ENCODE data around the gene PRKCE.
"Not testable (repeated sequence)": the region's sequence is repeated elsewhere in the genome, so short reads cannot be mapped to it uniquely, and the experiment has no call there.

The PRKCE gene

GRCh38 chr2:45852450-45853150 lies 201.1 kb downstream of the PRKCE start:
- DNase-seq = no peak
- H3K27me3 ChIP-seq = no peaks in the 10 kb centered on the region
- H3K27ac ChIP-seq = no peak overlapping the region
- TF ChIP-seq CTCF (IDR thresholded peaks at IDR 0.05) = no peak
- no peak overlapping the region for H3K4me3 ChIP-seq
- H3K4me1 ChIP-seq = no peaks in the 10 kb centered on the region
- intact Hi-C loops (cut with DNase I; ENCODE audit: low total_unique reads) = no loop called here
- no peaks in the 10 kb centered on the region for H3K9me3 ChIP-seq
- H3K36me3 ChIP-seq = no peaks in the 10 kb centered on the region

- peaks cover 0 to 6% (median 4%) of the 10 kb centered on the region in 4 donors for H3K4me1 ChIP-seq
- intact Hi-C loops (cut with DNase I; ENCODE audit: low total_unique reads) = no loop called here
- no peak overlapping the region for H3K4me3 ChIP-seq
- TF ChIP-seq CTCF (IDR thresholded peaks at IDR 0.05) = no peak
- no peak for DNase-seq
- no peaks in the 10 kb centered on the region for H3K9me3 ChIP-seq
- H3K27me3 ChIP-seq = no peaks in the 10 kb centered on the region
- H3K36me3 ChIP-seq = no peaks in the 10 kb centered on the region
- no peak overlapping the region for H3K27ac ChIP-seq
These were observed 203.9 kb downstream of the PRKCE start for GRCh38 chr2:45855374-45855773.

- H3K36me3 ChIP-seq = no peaks in the 10 kb centered on the region
- no peaks in the 10 kb centered on the region for H3K27me3 ChIP-seq
- no peaks in the 10 kb centered on the region for H3K9me3 ChIP-seq
- intact Hi-C loops (cut with DNase I; ENCODE audit: low total_unique reads) = no loop called here
- DNase-seq = no peak
- H3K4me1 ChIP-seq = peaks cover 0 to 16% (median 12%) of the 10 kb centered on the region in 4 donors
- H3K27ac ChIP-seq = no peak overlapping the region
- H3K4me3 ChIP-seq = no peak overlapping the region
- no peak for TF ChIP-seq CTCF (IDR thresholded peaks at IDR 0.05)
These were observed 205.2 kb downstream of the PRKCE start for GRCh38 chr2:45856391-45857274.

- Histone ChIP-seq H3K4me1 (peaks cover 0 to 16% (median 12%) of the 10 kb centered on the region in 4 donors), H3K9me3 (no peaks in the 10 kb centered on the region), H3K27me3 (no peaks in the 10 kb centered on the region), H3K36me3 (no peaks in the 10 kb centered on the region), H3K4me3 (no peak overlapping the region), H3K27ac (no peak overlapping the region)
- no peak for TF ChIP-seq CTCF (IDR thresholded peaks at IDR 0.05)
- intact Hi-C loops (cut with DNase I; ENCODE audit: low total_unique reads) = no loop called here
- no peak for DNase-seq
These were observed 205.8 kb downstream of the PRKCE start for GRCh38 chr2:45857275-45857609.

GRCh38 chr2:45857867-45858520 lies 206.5 kb downstream of the PRKCE start:
- Histone ChIP-seq H3K4me3 (no peak overlapping the region), H3K36me3 (no peaks in the 10 kb centered on the region), H3K27me3 (no peaks in the 10 kb centered on the region), H3K9me3 (no peaks in the 10 kb centered on the region), H3K27ac (no peak overlapping the region), H3K4me1 (peaks cover 0 to 16% (median 12%) of the 10 kb centered on the region in 4 donors)
- DNase-seq = no peak
- TF ChIP-seq CTCF (IDR thresholded peaks at IDR 0.05) = no peak
- intact Hi-C loops (cut with DNase I; ENCODE audit: low total_unique reads) = no loop called here

- H3K9me3 ChIP-seq; H3K27me3 ChIP-seq; H3K27ac ChIP-seq; DNase-seq; H3K36me3 ChIP-seq; H3K4me3 ChIP-seq; intact Hi-C loops (cut with DNase I; ENCODE audit: low total_unique reads): not testable (repeated sequence)
- H3K4me1 ChIP-seq = peaks cover 0 to 16% (median 12%) of the 10 kb centered on the region in 4 donors
These were observed 207.4 kb downstream of the PRKCE start for GRCh38 chr2:45858872-45859271.
